ENCODE results near the gene SPAG16.

The SPAG16 gene

GRCh38 chr2:214361116-214361515 is 1076.9 kb downstream of the SPAG16 start:
- no peak for DNase-seq (ENCODE audit: low read depth in 1 of 2, low spot score in 1 of 2)

DNA sequence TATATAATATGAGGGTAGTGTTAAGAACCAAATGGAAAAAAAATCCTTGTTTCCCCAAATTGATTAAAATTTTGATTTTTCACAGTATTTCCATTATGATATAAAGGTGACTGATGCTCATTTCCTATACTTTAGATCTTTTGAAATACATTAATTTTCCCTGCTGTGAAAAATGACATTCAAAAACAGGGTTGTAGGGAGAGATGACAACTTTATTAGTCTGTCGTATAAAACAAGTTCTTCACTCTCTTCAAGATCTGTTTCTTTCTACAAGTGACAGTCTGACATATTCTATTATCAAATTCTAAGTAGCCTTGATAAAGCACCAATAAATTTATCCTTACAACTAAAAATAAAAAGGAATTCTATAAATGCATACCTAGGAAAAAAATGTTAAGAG is 1081.3 kb downstream of the SPAG16 start:
- DNase-seq (ENCODE audit: low read depth in 1 of 2, low spot score in 1 of 2): no peak

GRCh38 chr2:214367171-214367570 is 1082.9 kb downstream of the SPAG16 start:
- no peak for DNase-seq (ENCODE audit: low read depth in 1 of 2, low spot score in 1 of 2)

DNA sequence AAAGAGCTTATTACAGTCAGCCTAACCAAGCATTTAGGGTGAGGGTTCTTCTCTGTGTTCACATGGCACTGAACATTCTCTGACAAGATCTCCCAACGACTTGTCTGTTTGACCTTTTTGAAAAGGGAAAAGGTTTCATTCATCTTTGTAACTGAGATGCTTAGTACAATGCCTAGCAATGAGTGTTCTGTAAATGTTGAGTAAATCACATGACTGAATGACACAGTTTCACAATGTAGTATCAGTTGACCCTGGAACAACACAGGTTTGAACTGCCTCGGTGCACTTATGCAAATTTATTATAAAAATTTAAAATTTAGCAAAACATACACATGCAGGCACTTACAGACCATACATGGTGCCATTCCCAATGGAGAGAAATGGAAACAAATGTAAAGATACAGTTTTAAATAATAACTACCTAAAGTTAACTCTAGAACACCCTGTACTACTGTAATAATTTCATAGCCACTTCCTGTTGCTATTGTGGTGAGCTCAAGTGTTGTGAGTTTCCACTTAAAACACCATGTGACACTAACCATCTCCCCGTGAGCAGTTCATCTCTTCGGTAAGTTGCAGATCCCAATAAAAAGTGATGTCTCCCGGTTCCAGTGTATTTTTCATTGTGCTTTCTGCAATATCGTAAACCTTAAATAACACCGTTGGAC is 1092.5 kb downstream of the SPAG16 start:
- no peak for DNase-seq (ENCODE audit: low read depth in 1 of 2, low spot score in 1 of 2)

DNA sequence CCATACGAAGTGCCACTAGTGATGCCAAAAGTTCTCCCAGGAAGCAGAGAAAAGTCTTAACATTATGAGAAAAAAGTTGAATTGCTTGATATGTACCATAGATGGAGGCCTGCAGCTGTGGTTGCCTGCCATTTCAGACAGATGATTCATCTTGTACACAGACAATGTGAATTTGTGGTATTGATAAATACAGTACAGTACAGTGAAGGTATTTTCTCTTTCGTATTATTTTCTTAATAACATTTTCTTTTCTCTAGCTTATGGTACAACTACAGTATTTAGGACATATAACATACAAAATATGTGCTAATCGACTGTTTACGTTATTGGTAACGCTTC is 1093.0 kb downstream of the SPAG16 start:
- no peak for DNase-seq (ENCODE audit: low read depth in 1 of 2, low spot score in 1 of 2)

- DNase-seq (ENCODE audit: low read depth in 1 of 2, low spot score in 1 of 2): no peak
Measured at GRCh38 chr2:214378455-214379103, 1094.3 kb downstream of the SPAG16 start.

- no peak for DNase-seq (ENCODE audit: low read depth in 1 of 2, low spot score in 1 of 2)
Measured at GRCh38 chr2:214379227-214379626, 1095.0 kb downstream of the SPAG16 start.

DNA sequence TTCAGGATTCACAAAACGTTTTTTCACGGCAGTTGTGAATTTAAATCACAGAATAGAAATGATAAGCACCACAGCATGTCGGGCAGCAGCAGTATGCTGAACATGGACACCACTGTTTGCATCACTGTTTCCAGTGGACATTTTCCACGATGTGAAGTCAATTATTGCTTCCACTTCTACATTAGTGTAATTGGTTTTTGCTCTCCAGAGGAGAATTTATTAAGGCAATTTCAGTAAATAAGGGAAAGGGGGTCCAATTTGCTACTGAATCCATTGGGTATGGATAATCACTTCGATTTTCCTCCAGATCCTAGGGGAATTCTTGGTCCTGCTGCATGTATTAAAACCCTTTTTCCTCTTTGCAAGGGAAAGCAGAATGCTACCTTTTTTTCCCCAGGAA is 1096.4 kb downstream of the SPAG16 start:
- no peak for DNase-seq (ENCODE audit: low read depth in 1 of 2, low spot score in 1 of 2)

GRCh38 chr2:214382229-214382628 is 1098.0 kb downstream of the SPAG16 start:
- no peak for DNase-seq (ENCODE audit: low read depth in 1 of 2, low spot score in 1 of 2)

DNA sequence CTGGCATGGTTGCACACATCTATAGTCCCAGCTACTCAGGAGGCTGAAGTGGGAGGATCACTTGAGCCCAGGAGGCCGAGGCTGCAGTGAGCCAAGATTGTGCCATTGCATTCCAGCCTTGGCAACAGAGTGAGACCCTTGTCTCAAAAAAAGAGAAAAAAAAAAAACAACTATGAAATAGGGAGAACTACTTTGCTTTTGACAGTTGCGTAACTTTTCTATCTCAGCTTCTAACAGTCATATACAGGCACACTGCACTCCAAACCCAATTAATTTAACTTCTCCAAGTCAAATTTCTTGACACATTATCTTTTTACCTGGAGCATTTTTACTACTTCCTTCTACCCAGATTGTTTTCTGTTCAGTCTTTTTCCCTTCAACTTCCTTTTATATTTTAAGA is 1102.5 kb downstream of the SPAG16 start:
- DNase-seq (ENCODE audit: low read depth in 1 of 2, low spot score in 1 of 2): no peak

GRCh38 chr2:214389334-214389733 is 1105.1 kb downstream of the SPAG16 start:
- DNase-seq (ENCODE audit: low read depth in 1 of 2, low spot score in 1 of 2): no peak

DNA sequence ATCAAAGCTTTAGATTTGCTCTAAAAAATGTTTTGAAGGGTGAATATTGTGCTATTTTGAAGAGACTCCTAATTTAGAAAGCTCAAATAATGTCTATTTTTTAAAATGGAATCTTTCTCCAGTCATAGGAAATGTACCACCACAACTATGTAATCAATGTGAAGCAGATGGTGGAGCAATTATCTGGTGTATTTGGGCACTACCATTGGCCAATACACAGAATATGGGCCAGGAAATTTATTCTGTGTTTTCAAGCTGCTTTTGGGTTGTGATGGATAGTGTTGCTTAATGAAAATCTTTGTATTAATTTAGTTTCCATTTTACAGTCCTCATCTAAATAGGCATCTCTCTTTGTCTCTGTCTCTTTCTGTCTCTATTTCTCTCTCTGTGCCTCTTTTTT is 1109.5 kb downstream of the SPAG16 start:
- no peak for DNase-seq (ENCODE audit: low read depth in 1 of 2, low spot score in 1 of 2)

DNA sequence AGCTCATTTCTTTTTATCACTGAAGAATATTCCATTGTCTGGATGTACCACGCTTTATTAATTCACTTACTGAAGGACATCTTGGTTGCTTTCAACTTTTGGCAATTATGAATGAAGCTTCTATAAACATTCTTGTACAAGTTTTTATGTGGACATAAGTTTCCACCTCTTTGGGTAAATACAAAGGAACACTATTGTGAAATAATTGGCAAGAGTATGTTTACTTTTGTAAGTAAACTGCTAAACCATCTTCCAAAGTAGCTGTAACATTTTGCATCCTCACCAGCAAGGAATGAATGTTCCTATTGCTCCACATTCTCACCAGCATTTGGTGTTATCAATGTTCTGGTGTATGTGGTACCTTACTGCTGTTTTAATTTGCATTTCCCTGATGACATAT is 1110.8 kb downstream of the SPAG16 start:
- DNase-seq (ENCODE audit: low read depth in 1 of 2, low spot score in 1 of 2): no peak

DNA sequence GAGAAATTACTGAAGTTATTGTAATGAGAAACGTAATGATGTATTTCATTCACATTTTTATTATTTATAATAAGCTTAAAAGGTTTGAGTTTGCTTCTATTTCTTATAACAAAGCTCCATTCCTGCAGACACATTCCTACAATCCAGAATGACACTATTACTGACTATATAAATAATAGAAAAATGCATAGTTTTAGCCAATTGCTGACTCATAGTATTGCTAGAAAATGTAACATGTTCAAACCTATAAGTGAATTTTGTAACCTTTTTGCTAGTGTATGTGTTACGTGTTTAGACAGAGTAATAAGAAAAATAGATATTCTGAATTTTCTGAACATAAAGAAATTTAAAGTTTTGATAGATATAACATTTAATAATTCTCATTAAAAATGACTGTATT is 1117.3 kb downstream of the SPAG16 start:
- DNase-seq (ENCODE audit: low read depth in 1 of 2, low spot score in 1 of 2): no peak

DNA sequence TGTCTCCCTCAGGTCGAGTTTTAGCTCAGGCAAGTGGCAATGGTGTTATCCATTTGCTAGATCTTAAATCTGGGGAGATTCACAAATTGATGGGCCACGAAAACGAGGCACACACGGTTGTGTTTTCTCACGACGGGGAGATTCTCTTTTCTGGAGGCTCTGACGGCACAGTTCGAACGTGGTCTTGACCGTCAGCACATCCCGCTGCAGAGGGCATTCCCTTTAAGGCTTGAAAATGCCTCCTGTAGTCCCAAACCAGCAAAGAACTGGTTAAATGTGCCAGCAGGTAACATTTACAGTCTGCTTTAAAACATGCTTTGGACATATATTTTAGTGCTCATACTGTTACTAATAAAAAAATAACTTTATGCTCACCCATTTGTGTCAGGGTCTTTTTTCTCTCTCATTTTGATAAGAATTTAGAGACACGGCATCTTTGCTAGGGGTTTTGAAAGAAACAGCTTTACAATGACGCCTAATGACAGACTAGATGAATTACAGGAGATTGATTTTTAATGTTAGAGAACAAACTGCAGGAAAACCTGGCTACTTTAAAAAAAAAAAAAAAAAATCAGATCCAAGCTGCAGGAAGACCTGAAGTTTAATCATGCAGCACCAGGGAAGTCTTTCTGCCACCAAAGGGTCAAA is 1126.0 kb downstream of the SPAG16 start:
- DNase-seq (ENCODE audit: low read depth in 1 of 2, low spot score in 1 of 2): no peak

- peak in 1 of 2 donors; percentile 3 for DNase-seq (ENCODE audit: low read depth in 1 of 2, low spot score in 1 of 2)
Measured at GRCh38 chr2:214410918-214411554, 1126.8 kb downstream of the SPAG16 start, which contains the start of gene VWC2L. Gene VWC2L, plus strand, starts transcription at chr2:214411054. Its CDS starts 3,140 bp downstream, at chr2:214414194.

GRCh38 chr2:214412679-214413078 is 1128.4 kb downstream of the SPAG16 start:
- no peak for DNase-seq (ENCODE audit: low read depth in 1 of 2, low spot score in 1 of 2)

DNA sequence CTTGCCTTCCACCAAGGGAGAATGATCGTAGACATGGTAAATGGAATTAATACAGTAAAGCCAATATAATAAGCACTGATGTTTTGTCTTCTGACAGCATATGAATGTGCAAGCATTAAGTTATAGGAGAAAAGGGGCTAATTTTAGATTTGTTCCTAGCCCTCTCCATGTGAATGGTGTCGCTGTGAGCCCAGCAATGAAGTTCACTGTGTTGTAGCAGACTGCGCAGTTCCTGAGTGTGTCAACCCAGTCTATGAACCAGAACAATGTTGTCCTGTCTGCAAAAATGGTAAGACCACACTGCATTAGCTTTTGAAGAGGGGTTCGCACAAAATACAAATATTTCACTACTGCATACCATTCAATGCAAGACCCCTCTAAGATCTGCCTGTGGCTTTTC is 1152.2 kb downstream of the SPAG16 start:
- no peak for DNase-seq (ENCODE audit: low read depth in 1 of 2, low spot score in 1 of 2)

GRCh38 chr2:214450118-214450894 is 1166.0 kb downstream of the SPAG16 start:
- DNase-seq (ENCODE audit: low read depth in 1 of 2, low spot score in 1 of 2): no peak

DNA sequence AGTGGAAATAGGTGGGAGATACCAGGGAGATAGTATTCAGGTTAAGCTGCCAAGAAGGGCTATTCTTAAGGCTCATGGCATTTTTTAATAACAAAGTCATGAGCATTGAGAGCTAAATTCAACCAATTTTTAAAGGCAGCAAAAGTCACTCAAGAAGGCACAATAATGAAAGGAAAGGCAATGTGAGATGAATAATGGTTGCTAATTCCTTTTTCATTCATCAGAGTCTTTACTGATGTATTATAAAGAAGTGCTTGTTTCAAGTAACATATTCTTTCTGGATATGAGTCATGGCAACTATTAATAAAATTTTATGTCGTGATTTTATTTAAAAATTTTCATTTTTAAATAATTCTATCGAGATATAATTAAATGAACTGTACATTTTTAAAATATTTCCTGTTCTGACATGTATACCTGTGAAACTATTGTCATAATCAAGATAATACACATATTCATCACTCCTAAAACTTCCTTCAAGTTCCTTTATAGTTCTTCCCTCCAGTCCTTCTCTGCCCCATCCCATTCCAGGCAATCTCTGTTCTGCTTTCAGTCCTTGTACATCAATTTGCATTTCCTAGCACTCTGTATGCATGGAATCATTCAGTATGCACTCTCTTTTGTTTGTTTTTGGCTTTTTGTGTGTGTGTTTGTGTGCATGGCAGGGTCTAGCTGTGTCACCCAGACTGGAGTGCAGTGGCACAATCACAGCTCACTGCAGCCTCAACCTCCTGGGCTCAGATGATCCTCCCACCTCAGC is 1167.4 kb downstream of the SPAG16 start:
- DNase-seq (ENCODE audit: low read depth in 1 of 2, low spot score in 1 of 2): no peak
